Measurements from ENCODE around the gene ARL14EPL. TPM values are rescaled to one million over a fixed set of nuclear protein-coding genes. Genes with fewer than 3 reads are reported as not detected.

Gene ARL14EPL
- total RNA-seq, 4 donors from 2014 or later: not detected

DNA sequence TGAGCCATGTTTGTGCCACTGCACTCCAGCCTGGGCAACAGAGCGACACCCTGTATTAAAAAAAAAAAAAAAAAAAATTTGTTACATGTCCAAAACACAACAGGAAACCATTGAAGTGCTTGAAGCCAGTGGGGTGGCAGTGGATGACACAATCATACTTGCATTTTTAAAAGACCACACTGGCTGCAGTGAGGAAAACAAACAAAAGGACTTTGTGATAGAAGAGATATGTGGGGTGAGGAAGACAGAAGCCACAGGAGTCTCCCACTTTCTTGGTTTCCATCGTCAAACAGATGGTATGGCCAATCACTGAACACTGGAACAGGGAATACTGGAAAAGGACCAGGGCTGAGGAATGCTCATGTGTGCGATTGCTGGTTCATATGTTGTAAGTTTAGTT lies 31.7 kb downstream of the ARL14EPL start:
- H3K4me3 ChIP-seq (replicated peaks in 1 of 3): no peak overlapping the region
- 93 to 94% methylated on average over 3 of the region's 3 CpGs for WGBS, 2 donors
- no peaks in the 10 kb centered on the region for H3K36me3 ChIP-seq
- DNase-seq: no peak
- no peaks in the 10 kb centered on the region for H3K27me3 ChIP-seq
- H3K9me3 ChIP-seq: no peaks in the 10 kb centered on the region
- no peak overlapping the region for H3K27ac ChIP-seq
- TF ChIP-seq POLR2A (IDR thresholded peaks at IDR 0.05): no peak
- TF ChIP-seq, protein P1, sequence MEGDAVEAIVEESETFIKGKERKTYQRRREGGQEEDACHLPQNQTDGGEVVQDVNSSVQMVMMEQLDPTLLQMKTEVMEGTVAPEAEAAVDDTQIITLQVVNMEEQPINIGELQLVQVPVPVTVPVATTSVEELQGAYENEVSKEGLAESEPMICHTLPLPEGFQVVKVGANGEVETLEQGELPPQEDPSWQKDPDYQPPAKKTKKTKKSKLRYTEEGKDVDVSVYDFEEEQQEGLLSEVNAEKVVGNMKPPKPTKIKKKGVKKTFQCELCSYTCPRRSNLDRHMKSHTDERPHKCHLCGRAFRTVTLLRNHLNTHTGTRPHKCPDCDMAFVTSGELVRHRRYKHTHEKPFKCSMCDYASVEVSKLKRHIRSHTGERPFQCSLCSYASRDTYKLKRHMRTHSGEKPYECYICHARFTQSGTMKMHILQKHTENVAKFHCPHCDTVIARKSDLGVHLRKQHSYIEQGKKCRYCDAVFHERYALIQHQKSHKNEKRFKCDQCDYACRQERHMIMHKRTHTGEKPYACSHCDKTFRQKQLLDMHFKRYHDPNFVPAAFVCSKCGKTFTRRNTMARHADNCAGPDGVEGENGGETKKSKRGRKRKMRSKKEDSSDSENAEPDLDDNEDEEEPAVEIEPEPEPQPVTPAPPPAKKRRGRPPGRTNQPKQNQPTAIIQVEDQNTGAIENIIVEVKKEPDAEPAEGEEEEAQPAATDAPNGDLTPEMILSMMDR (IDR thresholded peaks at IDR 0.05): no peak
- intact Hi-C loops (cut with DNase I): no loop called here
- H3K4me1 ChIP-seq: no peaks in the 10 kb centered on the region

DNA sequence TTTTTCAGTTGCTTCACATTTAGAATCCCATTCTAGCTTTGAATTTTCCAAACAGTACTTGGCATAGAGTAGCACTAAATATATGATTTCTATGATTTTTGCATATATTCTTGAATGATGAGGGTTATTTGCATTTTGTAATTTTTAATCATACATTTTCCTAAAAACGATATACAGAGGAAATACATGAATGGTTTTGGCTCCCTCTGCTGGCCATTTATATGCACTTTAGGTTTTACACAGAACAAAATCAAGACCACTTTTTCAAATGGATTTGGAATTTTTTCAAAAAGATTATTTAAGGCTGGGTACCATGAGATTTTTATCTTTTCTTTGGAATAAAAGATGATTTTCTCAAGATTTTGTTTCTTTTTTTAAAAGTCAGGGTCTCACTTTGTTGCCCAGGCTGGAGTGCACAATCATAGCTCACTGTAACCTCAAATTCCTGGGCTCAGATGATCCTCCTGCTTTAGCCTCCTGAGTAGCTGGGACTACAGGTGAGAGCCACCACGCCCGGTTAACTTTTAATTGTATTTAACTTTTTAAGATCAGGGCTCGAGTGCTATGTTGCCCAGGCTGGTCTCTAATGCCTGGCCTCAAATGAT lies 35.9 kb downstream of the ARL14EPL start:
- H3K4me1 ChIP-seq: no peaks in the 10 kb centered on the region
- no peaks in the 10 kb centered on the region for H3K36me3 ChIP-seq
- no peaks in the 10 kb centered on the region for H3K27me3 ChIP-seq
- intact Hi-C loops (cut with DNase I): no loop called here
- TF ChIP-seq, protein P1 (IDR thresholded peaks at IDR 0.05): peak; percentile 18 to 80 (median 70)
- no peak for TF ChIP-seq POLR2A (IDR thresholded peaks at IDR 0.05)
- no peak overlapping the region for H3K27ac ChIP-seq
- WGBS, 2 donors: 22 to 26% methylated on average over 4 of the region's 4 CpGs
- DNase-seq: peak in 1 of 2 donors; percentile 12
- H3K4me3 ChIP-seq (replicated peaks in 1 of 3): no peak overlapping the region
- H3K9me3 ChIP-seq: no peaks in the 10 kb centered on the region

DNA sequence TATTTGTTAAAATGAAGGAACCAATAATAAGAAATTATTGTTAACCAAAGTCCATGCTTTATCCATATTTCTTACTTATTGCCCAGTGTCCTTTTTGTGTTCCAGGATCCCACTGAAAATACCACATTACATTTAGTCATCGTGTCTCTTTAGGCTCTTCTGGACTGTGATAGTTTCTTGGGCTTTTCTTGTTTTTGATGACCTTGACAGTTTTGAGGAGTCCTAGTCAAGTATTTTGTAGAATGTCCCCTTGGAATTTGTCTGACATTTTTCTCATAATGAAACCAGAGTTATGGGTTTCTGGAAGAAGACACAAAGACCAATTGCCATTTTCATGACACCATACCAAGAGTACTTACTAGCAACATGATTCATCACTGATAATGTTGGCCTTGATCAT lies 38.9 kb downstream of the ARL14EPL start:
- intact Hi-C loops (cut with DNase I): no loop called here
- Histone ChIP-seq H3K9me3 (no peaks in the 10 kb centered on the region), H3K4me1 (no peaks in the 10 kb centered on the region), H3K27me3 (no peaks in the 10 kb centered on the region), H3K27ac (no peak overlapping the region), H3K4me3 (replicated peaks in 1 of 3) (no peak overlapping the region), H3K36me3 (no peaks in the 10 kb centered on the region)
- TF ChIP-seq, protein P1 (IDR thresholded peaks at IDR 0.05): no peak
- no peak for TF ChIP-seq POLR2A (IDR thresholded peaks at IDR 0.05)
- 93 to 95% methylated on average over 1 of the region's 1 CpG for WGBS, 2 donors
- DNase-seq: no peak

DNA sequence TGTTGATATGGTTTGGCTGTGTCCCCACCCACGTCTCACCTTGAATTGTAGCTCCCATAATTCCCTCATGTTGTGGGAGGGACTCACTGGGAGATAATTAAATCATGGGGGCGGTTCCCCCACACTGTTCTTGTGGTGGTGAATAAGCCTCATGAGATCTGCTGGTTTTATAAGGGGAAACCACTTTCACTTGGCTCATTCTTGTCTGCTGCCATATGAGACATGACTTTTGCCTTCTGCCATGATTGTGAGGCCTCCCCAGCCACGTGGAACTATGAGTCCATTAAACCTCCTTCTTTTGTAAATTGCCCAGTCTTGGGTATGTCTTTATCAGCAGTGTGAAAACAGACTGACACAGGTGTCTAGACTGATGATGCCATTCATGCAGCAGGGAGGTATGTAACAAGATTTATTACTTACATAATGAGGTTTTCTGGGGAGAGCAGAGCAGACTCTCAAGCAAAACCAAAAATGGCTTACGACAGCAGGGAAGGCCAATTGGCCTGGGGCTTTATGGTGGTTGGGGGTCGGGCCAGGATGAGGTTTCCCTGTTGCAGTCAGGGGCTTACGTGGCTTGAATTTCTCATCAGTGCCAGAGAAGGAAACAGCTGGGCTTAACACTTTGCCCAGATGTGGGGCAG lies 43.0 kb downstream of the ARL14EPL start:
- Histone ChIP-seq H3K36me3 (no peaks in the 10 kb centered on the region), H3K4me3 (replicated peaks in 1 of 3) (no peak overlapping the region), H3K4me1 (no peaks in the 10 kb centered on the region), H3K27ac (no peak overlapping the region), H3K27me3 (no peaks in the 10 kb centered on the region), H3K9me3 (no peaks in the 10 kb centered on the region)
- no peak for DNase-seq
- intact Hi-C loops (cut with DNase I): no loop called here
- 76 to 82% methylated on average over 6 of the region's 6 CpGs for WGBS, 2 donors
- TF ChIP-seq POLR2A (IDR thresholded peaks at IDR 0.05): no peak
- TF ChIP-seq, protein P1 (IDR thresholded peaks at IDR 0.05): no peak

DNA sequence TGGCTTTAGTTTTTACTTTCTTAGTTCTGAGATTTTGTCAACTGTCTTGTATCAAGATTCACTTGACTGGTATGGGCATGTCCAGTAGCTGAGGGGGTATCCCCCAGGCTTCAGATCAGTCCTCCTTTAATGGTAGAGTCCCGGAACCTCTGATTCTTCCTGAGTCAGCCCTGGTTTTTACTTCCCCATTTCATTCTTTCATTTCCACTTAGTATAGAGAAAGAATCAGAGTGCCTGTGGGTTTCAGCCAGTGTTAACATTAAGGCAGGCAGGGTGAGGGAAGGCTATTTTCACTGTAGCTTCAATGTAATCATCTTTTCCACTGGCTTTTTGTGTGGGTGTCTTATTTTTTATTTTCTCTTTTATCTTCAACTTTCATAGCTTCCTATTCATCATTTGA lies 44.2 kb downstream of the ARL14EPL start:
- Histone ChIP-seq H3K27ac (no peak overlapping the region), H3K4me1 (no peaks in the 10 kb centered on the region), H3K4me3 (replicated peaks in 1 of 3) (no peak overlapping the region), H3K36me3 (no peaks in the 10 kb centered on the region), H3K27me3 (no peaks in the 10 kb centered on the region), H3K9me3 (no peaks in the 10 kb centered on the region)
- 83 to 90% methylated on average over 1 of the region's 1 CpG for WGBS, 2 donors
- TF ChIP-seq, protein P1 (IDR thresholded peaks at IDR 0.05): no peak
- no peak for TF ChIP-seq POLR2A (IDR thresholded peaks at IDR 0.05)
- intact Hi-C loops (cut with DNase I): no loop called here
- no peak for DNase-seq
